ENCODE results near the gene ADIPOR2.

Gene ADIPOR2

GRCh38 chr12:1778911-1779310 is 88.0 kb downstream of the ADIPOR2 start:
- H3K4me3 ChIP-seq (ENCODE audit: low read depth, low read length): no peak overlapping the region
- TF ChIP-seq CTCF (IDR thresholded peaks at IDR 0.05; ENCODE audit: control insufficient read depth, extremely low read depth, insufficient read depth): no peak
- no peak for DNase-seq (ENCODE audit: low read depth)

GRCh38 chr12:1779783-1780182 is 88.9 kb downstream of the ADIPOR2 start:
- DNase-seq (ENCODE audit: low read depth): no peak
- no peak overlapping the region for H3K4me3 ChIP-seq (ENCODE audit: low read depth, low read length)
- no peak for TF ChIP-seq CTCF (IDR thresholded peaks at IDR 0.05; ENCODE audit: control insufficient read depth, extremely low read depth, insufficient read depth)

- DNase-seq (ENCODE audit: low read depth): no peak
- H3K4me3 ChIP-seq (ENCODE audit: low read depth, low read length): no peak overlapping the region
- TF ChIP-seq CTCF (IDR thresholded peaks at IDR 0.05; ENCODE audit: control insufficient read depth, extremely low read depth, insufficient read depth): no peak
These were observed 90.9 kb downstream of the ADIPOR2 start for GRCh38 chr12:1781772-1782171.

- DNase-seq (ENCODE audit: low read depth): no peak
- no peak for TF ChIP-seq CTCF (IDR thresholded peaks at IDR 0.05; ENCODE audit: control insufficient read depth, extremely low read depth, insufficient read depth)
- no peak overlapping the region for H3K4me3 ChIP-seq (ENCODE audit: low read depth, low read length)
These were observed 91.3 kb downstream of the ADIPOR2 start for GRCh38 chr12:1782215-1782614.

GRCh38 chr12:1787714-1788113 is 96.8 kb downstream of the ADIPOR2 start:
- H3K4me3 ChIP-seq (ENCODE audit: low read depth, low read length): no peak overlapping the region
- DNase-seq (ENCODE audit: low read depth): no peak
- no peak for TF ChIP-seq CTCF (IDR thresholded peaks at IDR 0.05; ENCODE audit: control insufficient read depth, extremely low read depth, insufficient read depth)

GRCh38 chr12:1790444-1790843 is 99.6 kb downstream of the ADIPOR2 start:
- no peak for TF ChIP-seq CTCF (IDR thresholded peaks at IDR 0.05; ENCODE audit: control insufficient read depth, extremely low read depth, insufficient read depth)
- H3K4me3 ChIP-seq (ENCODE audit: low read depth, low read length): no peak overlapping the region
- no peak for DNase-seq (ENCODE audit: low read depth)

- no peak overlapping the region for H3K4me3 ChIP-seq (ENCODE audit: low read depth, low read length)
- DNase-seq (ENCODE audit: low read depth): peak; percentile 27
- TF ChIP-seq CTCF (IDR thresholded peaks at IDR 0.05; ENCODE audit: control insufficient read depth, extremely low read depth, insufficient read depth): peak; percentile 90
These were observed 100.4 kb downstream of the ADIPOR2 start for GRCh38 chr12:1791104-1791841.
